AG04450 (cell line): ENCODE results near the gene CCDC102B. TPM values are rescaled to one million over a fixed set of nuclear protein-coding genes. Genes with fewer than 3 reads are reported as not detected.

ENCODE experiments used
- CTCF ChIA-PET: fragments of 300-600, 350-600 bp; formaldehyde crosslinking; extraction: SDS; loops from one replicate; lab custom pipeline; 2022; ENCODE audit warnings: antibody characterized with exemption, inconsistent platforms; lab: Charles Lee
- POLR2A ChIA-PET: fragments of 350-600 bp; formaldehyde crosslinking; extraction: SDS; loops from one replicate; lab custom pipeline; 2021; ENCODE audit warnings: antibody characterized with exemption, inconsistent platforms; lab: Yijun Ruan, JAX
- DNase-seq: peaks from one replicate; pipeline ENCODE4 v3.0.0-alpha.2; 2011; ENCODE audit warnings: low read depth, low spot score
- H3K27ac ChIP-seq: one replicate; pipeline ENCODE4 v1.5.1; 2012; ENCODE audit warnings: low read depth, low read length, control low read depth
- H3K27me3 ChIP-seq: one replicate; pipeline ENCODE4 v1.6.0; 2012; ENCODE audit warnings: low read length; ENCODE audit not compliant: control insufficient read depth, insufficient read depth
- H3K4me3 ChIP-seq: 2 replicates; pipeline ENCODE4 v1.5.1; 2011; ENCODE audit warnings: mild to moderate bottlenecking, low read depth, low read length, control low read depth
- H3K9me3 ChIP-seq: 2 replicates; pipeline ENCODE4 v1.5.1; 2012; ENCODE audit warnings: low read length; ENCODE audit not compliant: control insufficient read depth, insufficient read depth
- polyA plus RNA-seq: library from polyadenylated mRNA; depleted of rRNA; stranded (reverse); fragments of >200 nt; gene quantifications from 2 replicates; pipeline ENCODE4 v1.2.3, GENCODE V29; 2011
- TF ChIP-seq, protein P1 (sequence below): IDR thresholded peaks from 2 replicates; pipeline ENCODE4 v1.5.1; 2011; ENCODE audit warnings: low read depth, low read length, control low read depth, inconsistent platforms

CCDC102B gene
- polyA plus RNA-seq, 1 experiment: 4.0 TPM

DNA sequence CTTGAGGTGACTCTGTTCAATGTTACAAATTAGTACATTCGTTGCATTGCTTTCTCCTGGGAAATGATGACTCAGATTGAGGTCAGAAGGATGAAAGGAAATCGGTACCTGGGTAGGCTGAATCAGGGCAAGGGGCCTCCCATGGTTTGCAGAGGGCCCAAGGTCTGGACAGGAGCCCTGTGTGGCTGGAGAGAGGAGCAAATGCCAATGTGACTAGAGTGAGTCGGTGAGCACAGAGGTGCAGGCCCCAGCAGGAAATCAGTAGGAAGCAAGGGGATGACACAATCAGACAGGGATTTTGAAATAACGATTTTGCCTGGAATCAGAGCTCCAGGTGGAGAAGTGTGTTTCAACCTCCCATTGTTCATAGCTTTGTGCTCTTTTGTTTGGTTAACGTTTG, 118.9 kb downstream of the CCDC102B start:
- ChIA-PET POLR2A (no interaction called here), CTCF (no interaction called here)
- Histone ChIP-seq H3K27ac (no peak overlapping the region), H3K27me3 (no peaks in the 10 kb centered on the region), H3K9me3 (no peaks in the 10 kb centered on the region), H3K4me3 (no peak overlapping the region)
- no peak for DNase-seq
- TF ChIP-seq, protein P1, sequence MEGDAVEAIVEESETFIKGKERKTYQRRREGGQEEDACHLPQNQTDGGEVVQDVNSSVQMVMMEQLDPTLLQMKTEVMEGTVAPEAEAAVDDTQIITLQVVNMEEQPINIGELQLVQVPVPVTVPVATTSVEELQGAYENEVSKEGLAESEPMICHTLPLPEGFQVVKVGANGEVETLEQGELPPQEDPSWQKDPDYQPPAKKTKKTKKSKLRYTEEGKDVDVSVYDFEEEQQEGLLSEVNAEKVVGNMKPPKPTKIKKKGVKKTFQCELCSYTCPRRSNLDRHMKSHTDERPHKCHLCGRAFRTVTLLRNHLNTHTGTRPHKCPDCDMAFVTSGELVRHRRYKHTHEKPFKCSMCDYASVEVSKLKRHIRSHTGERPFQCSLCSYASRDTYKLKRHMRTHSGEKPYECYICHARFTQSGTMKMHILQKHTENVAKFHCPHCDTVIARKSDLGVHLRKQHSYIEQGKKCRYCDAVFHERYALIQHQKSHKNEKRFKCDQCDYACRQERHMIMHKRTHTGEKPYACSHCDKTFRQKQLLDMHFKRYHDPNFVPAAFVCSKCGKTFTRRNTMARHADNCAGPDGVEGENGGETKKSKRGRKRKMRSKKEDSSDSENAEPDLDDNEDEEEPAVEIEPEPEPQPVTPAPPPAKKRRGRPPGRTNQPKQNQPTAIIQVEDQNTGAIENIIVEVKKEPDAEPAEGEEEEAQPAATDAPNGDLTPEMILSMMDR: no peak

DNA sequence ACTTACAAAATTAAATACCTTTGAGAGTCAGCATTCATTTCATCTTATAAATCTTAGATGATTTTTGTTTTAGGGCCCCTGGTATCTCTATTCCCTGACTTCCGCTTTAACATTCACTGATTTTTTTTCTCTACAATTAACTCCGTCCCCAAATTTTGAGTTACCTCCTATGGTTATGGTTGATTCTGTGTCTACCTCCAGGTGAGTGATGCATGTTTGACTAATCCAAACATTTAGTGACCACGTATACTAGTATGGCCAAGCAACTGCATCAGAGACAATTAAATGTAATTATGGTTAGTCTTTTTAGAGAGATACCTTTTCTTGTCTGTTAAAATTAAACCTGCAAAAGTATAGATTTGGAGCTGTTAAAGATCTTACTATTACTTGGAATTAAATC, 120.3 kb downstream of the CCDC102B start:
- TF ChIP-seq, protein P1: no peak
- ChIA-PET POLR2A (no interaction called here), CTCF (no interaction called here)

GRCh38 chr18:68919900-68920299, 122.0 kb downstream of the CCDC102B start:
- Histone ChIP-seq H3K9me3 (no peaks in the 10 kb centered on the region), H3K27me3 (no peaks in the 10 kb centered on the region), H3K27ac (no peak overlapping the region), H3K4me3 (no peak overlapping the region)
- no peak for DNase-seq
- CTCF ChIA-PET: no interaction called here
- POLR2A ChIA-PET: no interaction called here
- TF ChIP-seq, protein P1: no peak

More for the DNA sequence above, 120.3 kb downstream of the CCDC102B start:
- Histone ChIP-seq H3K27me3 (no peaks in the 10 kb centered on the region), H3K9me3 (no peaks in the 10 kb centered on the region), H3K27ac (no peak overlapping the region), H3K4me3 (no peak overlapping the region)
- no peak for DNase-seq

GRCh38 chr18:68922392-68922791, 124.5 kb downstream of the CCDC102B start:
- H3K27me3 ChIP-seq: no peaks in the 10 kb centered on the region
- ChIA-PET CTCF (no interaction called here), POLR2A (no interaction called here)
- TF ChIP-seq, protein P1: no peak
- no peak overlapping the region for H3K4me3 ChIP-seq
- DNase-seq: no peak
- no peaks in the 10 kb centered on the region for H3K9me3 ChIP-seq
- no peak overlapping the region for H3K27ac ChIP-seq

GRCh38 chr18:68925268-68925667, 127.4 kb downstream of the CCDC102B start:
- TF ChIP-seq, protein P1: peak; percentile 10; the same call in 1 of the 2 replicates
- Histone ChIP-seq H3K27ac (no peak overlapping the region), H3K27me3 (no peaks in the 10 kb centered on the region), H3K9me3 (no peaks in the 10 kb centered on the region), H3K4me3 (no peak overlapping the region)
- POLR2A ChIA-PET: no interaction called here
- CTCF ChIA-PET: interaction anchor here (0.6 kb wide), 1 partner anchor 19 kb away, joined by 3 read pairs; no protein-coding TSS in a partner anchor
- DNase-seq: no peak
